Measurements from ENCODE around the gene AGR3.
"Not testable (repeated sequence)": the region's sequence is repeated elsewhere in the genome, so short reads cannot be mapped to it uniquely, and the experiment has no call there.

AGR3 gene

GRCh38 chr7:16891338-16891737 is 9.6 kb upstream of the AGR3 start:
- DNase-seq, result peak; percentile 55

- DNase-seq, result no peak
Measured at GRCh38 chr7:16889851-16890415, 8.2 kb upstream of the AGR3 start.

- no peak for DNase-seq
Measured at GRCh38 chr7:16889305-16889704, 7.5 kb upstream of the AGR3 start.

GRCh38 chr7:16883918-16884317 is 2.1 kb upstream of the AGR3 start:
- DNase-seq, result no peak

- no peak for DNase-seq
Measured at GRCh38 chr7:16880554-16880953, 1.2 kb downstream of the AGR3 start.

DNA sequence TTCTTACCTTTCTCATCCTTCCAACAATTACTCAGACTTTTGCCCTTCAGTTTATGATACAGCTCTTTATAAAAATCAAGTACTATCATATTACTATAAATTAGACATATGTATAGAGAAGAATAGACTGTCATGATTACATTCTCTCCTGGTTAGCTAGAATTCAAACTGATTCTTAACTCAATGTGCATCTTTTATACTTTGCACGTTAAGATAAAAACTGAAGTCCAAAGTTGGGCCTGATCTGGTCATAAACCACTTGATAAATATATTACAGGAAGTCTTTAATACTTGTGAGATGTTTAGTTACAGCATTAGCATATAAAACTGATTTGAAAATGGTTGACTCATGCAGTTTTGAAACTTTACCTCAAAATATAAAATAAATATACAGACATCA is 2.6 kb downstream of the AGR3 start:
- no peak for DNase-seq

DNA sequence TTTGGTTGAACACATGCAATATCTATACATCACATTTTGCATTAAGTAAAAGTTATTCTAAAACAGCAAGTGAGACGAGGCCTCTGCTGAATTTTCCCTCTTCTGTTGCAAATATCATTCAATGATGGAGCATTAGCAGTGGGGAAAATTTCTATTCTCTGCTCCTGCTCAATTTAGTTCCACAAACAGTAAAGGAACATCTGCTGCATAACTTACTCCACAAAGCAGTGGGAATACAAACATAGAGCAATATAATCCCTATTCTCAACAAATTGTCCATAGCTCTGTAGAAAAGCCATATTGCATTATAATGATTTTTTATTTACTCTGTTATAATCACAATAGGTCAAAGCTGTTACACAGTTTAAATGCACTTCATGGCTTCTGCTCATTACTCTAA is 5.9 kb downstream of the AGR3 start:
- DNase-seq, result peak; percentile 30

- no peak for DNase-seq
Measured at GRCh38 chr7:16874066-16874465, 7.7 kb downstream of the AGR3 start.

DNA sequence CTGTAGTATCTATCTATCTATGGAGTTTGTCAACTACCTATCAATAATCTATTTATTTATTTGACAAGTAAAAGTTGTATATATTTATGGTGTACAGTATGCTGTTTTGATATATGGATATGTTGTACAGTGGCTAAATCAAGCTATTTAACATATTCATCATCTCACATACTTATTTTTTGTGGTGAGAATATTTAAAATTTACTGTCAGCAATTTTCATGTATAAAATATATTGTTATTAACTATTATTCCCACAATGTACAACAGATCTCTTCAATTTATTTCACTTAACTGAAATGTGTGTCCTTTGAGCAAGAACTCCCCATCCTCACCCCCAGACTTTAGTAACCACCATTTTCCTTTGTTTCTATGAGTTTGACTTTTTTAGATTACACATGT is 14.5 kb downstream of the AGR3 start:
- no peak for DNase-seq

GRCh38 chr7:16853189-16853588 is 28.6 kb downstream of the AGR3 start:
- not testable (repeated sequence) for DNase-seq

DNA sequence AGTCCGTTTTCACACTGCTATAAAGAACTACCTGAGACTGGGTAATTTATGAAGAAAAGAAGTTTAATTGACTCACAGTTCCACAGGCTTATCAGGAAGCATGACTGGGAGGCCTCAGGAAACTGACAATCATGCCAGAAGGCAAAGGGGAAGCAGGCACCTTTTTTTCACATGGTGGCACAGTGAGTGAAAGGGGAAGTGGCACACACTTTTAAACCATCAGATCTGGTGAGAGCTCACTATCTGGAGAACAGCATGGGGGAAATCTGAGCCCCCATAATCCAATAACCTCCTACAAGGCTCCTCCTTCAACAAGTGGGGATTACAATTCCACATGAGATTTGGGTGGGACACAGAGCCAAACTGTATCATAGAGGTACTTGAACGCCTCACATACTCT is 30.0 kb downstream of the AGR3 start:
- no peak for DNase-seq

DNA sequence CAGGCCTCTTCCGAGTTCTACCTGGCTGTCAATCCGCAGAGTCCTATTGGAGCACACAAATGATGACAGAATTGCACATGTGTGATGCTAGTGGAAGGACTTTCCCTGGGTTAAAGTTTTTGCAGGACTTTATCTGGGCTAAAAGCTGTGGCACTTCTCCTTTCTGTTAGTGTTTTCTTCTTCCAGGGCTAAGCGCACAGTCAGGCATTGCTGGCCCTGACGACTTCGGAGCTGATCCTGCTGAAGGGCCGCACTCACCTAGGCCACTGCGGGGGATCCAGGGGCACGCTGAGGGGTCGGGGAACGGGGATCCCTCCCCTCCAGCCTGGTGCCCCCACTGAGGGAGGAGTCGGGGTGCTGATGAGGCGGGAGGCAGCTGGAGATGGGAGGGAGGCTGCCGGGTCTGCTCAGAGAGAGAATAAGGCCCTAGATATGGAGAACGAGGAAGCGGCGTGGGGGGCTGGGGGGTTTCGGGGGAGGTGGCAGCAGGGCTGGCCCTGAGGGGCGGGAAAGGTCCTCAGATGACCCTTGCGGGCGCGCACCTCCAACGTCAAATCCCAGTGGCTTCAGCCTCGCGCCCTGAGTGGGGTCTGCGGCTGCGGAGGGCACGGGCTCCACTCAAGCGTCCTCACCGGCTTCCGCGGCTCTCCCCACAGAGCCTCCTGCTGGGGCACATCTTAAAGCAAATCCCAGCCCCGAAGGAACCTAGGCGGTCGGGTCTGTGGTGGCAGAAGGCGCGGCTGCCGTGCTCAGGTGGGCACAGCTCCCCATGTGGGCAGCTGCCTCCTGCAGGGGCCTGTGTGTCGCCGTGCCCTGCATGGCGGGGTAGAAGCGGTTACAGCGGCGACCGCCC is 30.9 kb downstream of the AGR3 start:
- DNase-seq, result no peak

DNA sequence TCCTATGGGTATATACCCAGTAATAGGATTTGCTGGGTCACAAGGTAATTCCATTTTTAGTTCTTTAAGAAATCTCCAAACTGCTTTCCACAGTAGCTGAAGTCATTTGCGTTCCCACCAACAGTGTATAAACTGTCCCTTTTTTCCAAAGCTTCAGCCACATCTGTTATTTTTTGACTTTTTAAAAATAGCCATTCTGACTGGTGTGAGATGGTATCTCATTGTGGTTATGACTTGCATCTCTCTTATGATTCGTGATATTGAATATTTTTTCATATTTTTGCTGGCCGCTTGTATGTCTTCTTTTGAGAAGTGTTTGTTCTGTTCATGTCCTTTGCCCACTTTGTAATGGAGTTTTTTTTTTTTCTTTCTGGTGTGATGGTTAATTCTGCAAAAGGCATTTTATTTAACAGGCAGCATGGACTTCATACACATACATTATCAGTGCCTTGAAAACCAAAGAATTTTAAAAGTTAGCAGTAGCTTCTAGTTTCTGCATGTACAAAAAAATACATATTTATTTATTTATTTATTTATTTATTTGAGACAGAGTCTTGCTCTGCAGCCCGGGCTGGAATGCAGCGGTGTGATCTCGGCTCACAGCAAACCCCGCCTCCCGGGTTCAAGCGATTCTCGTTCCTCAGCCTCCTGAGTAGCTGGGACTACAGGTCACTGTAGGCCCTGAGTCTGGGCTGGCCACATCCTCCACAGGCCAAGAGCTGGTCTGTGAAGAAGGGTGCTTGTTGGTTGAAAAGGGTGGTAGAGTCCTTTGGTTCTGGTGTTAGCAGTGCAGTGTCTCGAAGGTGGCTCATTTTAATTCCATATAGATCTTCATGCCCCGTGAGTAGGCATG is 32.3 kb downstream of the AGR3 start:
- DNase-seq, result no peak

DNA sequence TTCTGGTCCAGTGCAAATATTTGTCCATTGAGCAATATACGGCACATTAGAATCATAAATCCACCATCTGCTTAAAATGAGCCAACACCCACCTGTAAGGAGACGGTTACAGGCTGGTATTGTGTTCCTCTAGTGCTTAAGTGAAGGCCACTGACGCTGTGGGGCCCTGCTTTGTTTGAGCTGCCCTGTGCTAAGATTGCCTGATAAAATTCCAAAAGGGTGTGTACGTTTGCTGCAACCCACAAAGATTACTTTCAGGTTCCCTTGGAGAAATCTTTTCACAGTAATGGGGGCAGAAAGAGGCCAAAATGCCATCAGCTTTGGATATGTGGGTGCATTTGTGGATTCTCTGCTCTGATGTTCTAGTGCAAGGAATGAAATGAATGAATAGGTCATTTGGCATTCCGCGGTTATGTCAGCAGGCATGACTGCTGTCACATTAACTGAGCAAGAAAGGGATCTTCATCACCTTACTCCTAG is 34.4 kb downstream of the AGR3 start:
- peak; percentile 9 for DNase-seq

GRCh38 chr7:16846601-16847165 is 35.1 kb downstream of the AGR3 start:
- no peak for DNase-seq

DNA sequence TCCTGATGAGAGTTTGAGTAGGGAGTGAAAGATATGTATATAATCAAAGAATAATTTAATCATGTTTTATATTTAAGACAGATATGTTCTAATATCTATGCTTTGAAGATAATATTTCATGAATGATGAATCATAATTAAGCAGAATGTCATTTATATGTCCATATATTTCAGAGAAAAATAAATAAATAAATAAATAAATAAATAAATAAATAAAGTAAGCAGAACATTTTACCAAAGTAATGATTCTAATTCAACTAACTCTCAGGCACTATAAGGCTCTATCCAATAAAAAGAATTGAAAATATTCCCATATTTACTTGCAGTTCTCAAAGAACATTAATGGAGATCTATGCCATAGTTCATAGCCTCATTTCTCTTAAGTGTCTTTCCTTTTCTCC is 36.0 kb downstream of the AGR3 start:
- no peak for DNase-seq

- DNase-seq, result no peak
Measured at GRCh38 chr7:16841681-16842080, 40.1 kb downstream of the AGR3 start.

- DNase-seq, result no peak
Measured at GRCh38 chr7:16840094-16840493, 41.7 kb downstream of the AGR3 start.

DNA sequence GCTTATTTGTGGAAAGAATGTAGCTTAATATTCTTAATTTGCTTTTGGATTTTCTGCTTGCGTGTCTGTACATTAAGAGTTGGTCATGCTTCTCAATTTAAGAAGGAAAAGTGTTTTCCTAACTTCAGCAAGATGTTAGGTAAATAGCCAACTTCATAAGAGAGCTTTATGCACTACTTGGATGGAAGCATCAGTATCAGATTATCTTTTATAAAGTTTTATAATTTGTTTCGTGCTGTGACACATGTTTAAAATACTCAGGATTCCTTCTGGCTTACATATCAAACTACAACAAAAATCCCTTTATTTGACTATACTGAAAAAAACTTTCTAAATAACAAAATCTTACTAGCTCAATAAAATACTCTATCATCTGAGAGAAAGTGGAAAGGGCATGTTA is 42.1 kb downstream of the AGR3 start:
- DNase-seq, result no peak

DNA sequence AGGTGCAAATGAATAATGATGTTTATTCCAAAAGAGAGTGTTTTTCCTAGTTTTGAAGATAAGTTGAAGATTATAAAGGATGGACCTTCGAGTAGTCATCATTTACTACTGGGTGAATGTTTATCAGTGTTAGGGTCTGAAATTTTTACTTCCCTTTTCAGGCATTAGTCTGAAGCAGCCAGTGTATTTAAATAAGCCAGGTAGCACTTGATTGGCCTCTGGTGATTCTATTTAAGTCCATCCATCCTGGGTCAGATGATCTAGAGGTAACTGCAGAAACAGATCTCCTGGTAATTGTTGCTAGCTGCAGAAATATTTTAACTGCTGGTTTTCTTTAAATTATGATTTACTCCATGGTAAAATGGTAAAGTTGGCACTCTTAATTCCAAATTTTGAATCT is 42.9 kb downstream of the AGR3 start:
- DNase-seq, result no peak

DNA sequence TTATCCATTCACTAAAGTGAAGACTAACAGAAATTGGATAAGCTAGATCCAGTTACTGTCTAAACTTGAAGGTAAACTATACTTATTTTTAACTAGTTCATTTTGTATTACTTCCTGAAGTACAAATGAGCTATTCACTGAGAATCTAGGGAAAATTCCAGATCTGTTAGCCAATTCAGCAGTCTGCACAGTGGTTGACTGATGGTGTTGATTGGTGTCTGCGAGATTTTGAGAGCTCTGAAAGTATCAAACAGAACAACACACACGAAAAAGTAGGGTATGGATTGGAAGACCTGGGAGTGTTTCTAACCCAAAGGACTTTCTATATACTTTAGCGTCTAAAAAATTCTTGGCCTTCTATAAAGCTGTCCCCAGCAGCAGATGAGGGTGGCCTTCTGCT is 43.4 kb downstream of the AGR3 start:
- no peak for DNase-seq

DNA sequence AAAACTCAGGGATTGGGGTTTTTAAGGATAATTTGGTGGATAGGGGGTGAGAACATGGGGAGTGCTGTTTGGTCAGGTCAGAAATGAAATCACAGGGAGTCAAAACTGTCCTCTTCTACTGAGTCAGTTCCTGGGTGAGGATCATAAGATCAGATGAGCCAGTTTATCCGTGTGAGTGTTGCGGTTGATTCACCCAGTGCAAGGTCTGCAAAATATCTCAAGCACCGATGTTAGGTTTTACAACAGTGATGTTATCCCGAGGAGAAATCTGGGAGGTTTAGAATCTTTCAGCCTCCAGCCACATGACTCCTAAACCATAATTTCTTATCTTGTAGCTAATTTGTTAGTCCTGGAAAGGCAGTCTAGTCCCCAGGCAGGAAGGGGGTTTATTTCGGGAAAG is 45.3 kb downstream of the AGR3 start:
- no peak for DNase-seq

DNA sequence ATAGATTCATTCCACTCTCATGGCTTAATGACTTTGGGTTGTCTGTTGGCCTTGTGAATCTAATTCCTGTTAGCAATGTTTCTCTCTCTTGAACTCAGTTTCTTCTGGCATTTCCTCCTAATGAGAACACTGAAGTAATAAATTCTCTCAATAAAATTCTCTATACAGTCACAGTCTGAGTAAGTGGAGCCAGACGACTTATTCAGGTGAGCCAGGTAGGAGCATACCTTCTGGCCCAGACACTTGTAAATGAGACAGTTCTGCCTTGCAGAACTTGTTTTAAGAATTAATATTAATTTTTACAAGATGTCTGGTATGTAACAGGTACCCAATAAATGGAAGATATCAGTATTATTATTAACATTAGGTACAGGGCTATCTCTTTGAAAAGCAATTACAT is 48.4 kb downstream of the AGR3 start:
- no peak for DNase-seq
